ENCODE data around the gene ZNF107. TPM values are rescaled to one million over a fixed set of nuclear protein-coding genes. Genes with fewer than 3 reads are reported as not detected.

ZNF107 gene
- 10 to 100 TPM; 13.0 to 13.5 TPM for total RNA-seq
- total RNA-seq, result 37.3 to 65.9 reads per million in 2 donors

- no peaks in the 10 kb centered on the region for H3K27me3 Mint-ChIP-seq
- H3K9me3 ChIP-seq (ENCODE audit: control insufficient read depth, low read length, poor library complexity, severe bottlenecking), result no peaks in the 10 kb centered on the region
- H3K27ac Mint-ChIP-seq, result peak within 1 kb of the TSS; percentile 96
- peaks cover 12% of the 10 kb centered on the region for H3K36me3 Mint-ChIP-seq (ENCODE audit: low read depth)
- ATAC-seq, result peak; percentile 98
- peaks cover 37% of the 10 kb centered on the region for H3K4me1 Mint-ChIP-seq
- peak within 1 kb of the TSS; percentile 94 for H3K4me3 Mint-ChIP-seq
- DNase-seq, result peak; percentile 64 to 78 (median 67)
Measured at GRCh38 chr7:64665980-64666662, at the start of gene ZNF107. TSS of gene ZNF107 (plus strand) at chr7:64666133. CDS start at chr7:64666283, 150 bp downstream.

GRCh38 chr7:64618785-64619456 is 47.0 kb upstream of the ZNF107 start:
- Mint-ChIP-seq H3K36me3 (ENCODE audit: low read depth) (no peaks in the 10 kb centered on the region), H3K27ac (no peak overlapping the region), H3K4me3 (no peak overlapping the region), H3K4me1 (peaks cover 5% of the 10 kb centered on the region), H3K27me3 (peaks cover 7% of the 10 kb centered on the region)
- H3K9me3 ChIP-seq (ENCODE audit: control insufficient read depth, low read length, poor library complexity, severe bottlenecking), result peaks cover 3% of the 10 kb centered on the region
- DNase-seq (no peak), ATAC-seq (peak; percentile 59)

GRCh38 chr7:64619705-64620104 is 46.2 kb upstream of the ZNF107 start:
- H3K27me3 Mint-ChIP-seq, result peaks cover 7% of the 10 kb centered on the region
- ATAC-seq, result no peak
- no peak overlapping the region for H3K27ac Mint-ChIP-seq
- no peak overlapping the region for H3K4me3 Mint-ChIP-seq
- peaks cover 3% of the 10 kb centered on the region for H3K9me3 ChIP-seq (ENCODE audit: control insufficient read depth, low read length, poor library complexity, severe bottlenecking)
- no peaks in the 10 kb centered on the region for H3K36me3 Mint-ChIP-seq (ENCODE audit: low read depth)
- peaks cover 5% of the 10 kb centered on the region for H3K4me1 Mint-ChIP-seq
- DNase-seq, result no peak

- ATAC-seq (no peak), DNase-seq (no peak)
- peaks cover 10% of the 10 kb centered on the region for H3K4me1 Mint-ChIP-seq
- no peak overlapping the region for H3K27ac Mint-ChIP-seq
- no peak overlapping the region for H3K4me3 Mint-ChIP-seq
- H3K27me3 Mint-ChIP-seq, result peaks cover 7% of the 10 kb centered on the region
- peaks cover 3% of the 10 kb centered on the region for H3K9me3 ChIP-seq (ENCODE audit: control insufficient read depth, low read length, poor library complexity, severe bottlenecking)
- H3K36me3 Mint-ChIP-seq (ENCODE audit: low read depth), result no peaks in the 10 kb centered on the region
Measured at GRCh38 chr7:64621656-64622055, 44.3 kb upstream of the ZNF107 start.

- DNase-seq (no peak), ATAC-seq (no peak)
- no peaks in the 10 kb centered on the region for H3K9me3 ChIP-seq (ENCODE audit: control insufficient read depth, low read length, poor library complexity, severe bottlenecking)
- no peak overlapping the region for H3K4me3 Mint-ChIP-seq
- H3K27me3 Mint-ChIP-seq, result peaks cover 7% of the 10 kb centered on the region
- H3K27ac Mint-ChIP-seq, result no peak overlapping the region
- H3K4me1 Mint-ChIP-seq, result peaks cover 11% of the 10 kb centered on the region
- no peaks in the 10 kb centered on the region for H3K36me3 Mint-ChIP-seq (ENCODE audit: low read depth)
Measured at GRCh38 chr7:64625114-64626082, 40.5 kb upstream of the ZNF107 start.

- H3K9me3 ChIP-seq (ENCODE audit: control insufficient read depth, low read length, poor library complexity, severe bottlenecking), result no peaks in the 10 kb centered on the region
- H3K4me3 Mint-ChIP-seq, result no peak overlapping the region
- ATAC-seq (no peak), DNase-seq (no peak)
- H3K27me3 Mint-ChIP-seq, result peaks cover 7% of the 10 kb centered on the region
- H3K4me1 Mint-ChIP-seq, result peaks cover 11% of the 10 kb centered on the region
- no peaks in the 10 kb centered on the region for H3K36me3 Mint-ChIP-seq (ENCODE audit: low read depth)
- H3K27ac Mint-ChIP-seq, result no peak overlapping the region
Measured at GRCh38 chr7:64626083-64626469, 39.9 kb upstream of the ZNF107 start.

- Mint-ChIP-seq H3K27me3 (peaks cover 7% of the 10 kb centered on the region), H3K27ac (no peak overlapping the region), H3K4me3 (no peak overlapping the region), H3K4me1 (peaks cover 11% of the 10 kb centered on the region), H3K36me3 (ENCODE audit: low read depth) (no peaks in the 10 kb centered on the region)
- H3K9me3 ChIP-seq (ENCODE audit: control insufficient read depth, low read length, poor library complexity, severe bottlenecking), result no peaks in the 10 kb centered on the region
- DNase-seq, result no peak
- ATAC-seq, result no peak
Measured at GRCh38 chr7:64626557-64626956, 39.4 kb upstream of the ZNF107 start.

- Mint-ChIP-seq H3K27me3 (no peaks in the 10 kb centered on the region), H3K36me3 (ENCODE audit: low read depth) (no peaks in the 10 kb centered on the region), H3K4me3 (no peak overlapping the region), H3K27ac (no peak overlapping the region), H3K4me1 (peaks cover 11% of the 10 kb centered on the region)
- ATAC-seq (no peak), DNase-seq (no peak)
- H3K9me3 ChIP-seq (ENCODE audit: control insufficient read depth, low read length, poor library complexity, severe bottlenecking), result no peaks in the 10 kb centered on the region
Measured at GRCh38 chr7:64628192-64628591, 37.7 kb upstream of the ZNF107 start.

GRCh38 chr7:64628721-64629120 is 37.2 kb upstream of the ZNF107 start:
- Mint-ChIP-seq H3K4me3 (no peak overlapping the region), H3K36me3 (ENCODE audit: low read depth) (no peaks in the 10 kb centered on the region), H3K4me1 (peaks cover 11% of the 10 kb centered on the region), H3K27me3 (no peaks in the 10 kb centered on the region), H3K27ac (no peak overlapping the region)
- no peaks in the 10 kb centered on the region for H3K9me3 ChIP-seq (ENCODE audit: control insufficient read depth, low read length, poor library complexity, severe bottlenecking)
- no peak for DNase-seq
- no peak for ATAC-seq

- Mint-ChIP-seq H3K36me3 (ENCODE audit: low read depth) (no peaks in the 10 kb centered on the region), H3K4me1 (peaks cover 11% of the 10 kb centered on the region), H3K27ac (no peak overlapping the region), H3K4me3 (no peak overlapping the region), H3K27me3 (no peaks in the 10 kb centered on the region)
- no peaks in the 10 kb centered on the region for H3K9me3 ChIP-seq (ENCODE audit: control insufficient read depth, low read length, poor library complexity, severe bottlenecking)
- ATAC-seq, result peak; percentile 54
- DNase-seq, result no peak
Measured at GRCh38 chr7:64630496-64630895, 35.4 kb upstream of the ZNF107 start.

GRCh38 chr7:64632029-64632428 is 33.9 kb upstream of the ZNF107 start:
- H3K27me3 Mint-ChIP-seq, result no peaks in the 10 kb centered on the region
- no peak overlapping the region for H3K27ac Mint-ChIP-seq
- no peaks in the 10 kb centered on the region for H3K9me3 ChIP-seq (ENCODE audit: control insufficient read depth, low read length, poor library complexity, severe bottlenecking)
- no peak overlapping the region for H3K4me3 Mint-ChIP-seq
- DNase-seq (no peak), ATAC-seq (no peak)
- H3K36me3 Mint-ChIP-seq (ENCODE audit: low read depth), result no peaks in the 10 kb centered on the region
- peaks cover 7% of the 10 kb centered on the region for H3K4me1 Mint-ChIP-seq

GRCh38 chr7:64633401-64633800 is 32.5 kb upstream of the ZNF107 start:
- ATAC-seq (no peak), DNase-seq (no peak)
- Mint-ChIP-seq H3K4me3 (no peak overlapping the region), H3K4me1 (no peaks in the 10 kb centered on the region), H3K27ac (no peak overlapping the region), H3K36me3 (ENCODE audit: low read depth) (no peaks in the 10 kb centered on the region), H3K27me3 (no peaks in the 10 kb centered on the region)
- H3K9me3 ChIP-seq (ENCODE audit: control insufficient read depth, low read length, poor library complexity, severe bottlenecking), result no peaks in the 10 kb centered on the region

GRCh38 chr7:64634406-64635062 is 31.4 kb upstream of the ZNF107 start:
- no peaks in the 10 kb centered on the region for H3K36me3 Mint-ChIP-seq (ENCODE audit: low read depth)
- peaks cover 2% of the 10 kb centered on the region for H3K4me1 Mint-ChIP-seq
- no peaks in the 10 kb centered on the region for H3K27me3 Mint-ChIP-seq
- no peaks in the 10 kb centered on the region for H3K9me3 ChIP-seq (ENCODE audit: control insufficient read depth, low read length, poor library complexity, severe bottlenecking)
- H3K4me3 Mint-ChIP-seq, result no peak overlapping the region
- no peak overlapping the region for H3K27ac Mint-ChIP-seq
- DNase-seq (no peak), ATAC-seq (no peak)
